Neural cell (in vitro differentiated cells): ENCODE results near the gene SFRP2. TPM values are rescaled to one million over a fixed set of nuclear protein-coding genes. Genes with fewer than 3 reads are reported as not detected.

Source experiments
- H2AFZ ChIP-seq: fragments of 200-600, 300-800 bp; sonication (generic), shearing (Covaris generic); 2 replicates; pipeline ENCODE4 v1.6.0; 2014; ENCODE audit warnings: low read depth, mild to moderate bottlenecking, antibody characterized with exemption, low read length, moderate library complexity
- H3F3A ChIP-seq: fragments of 200-600 bp; shearing (Covaris generic); 2 replicates; pipeline ENCODE4 v1.6.1; 2016; ENCODE audit warnings: mild to moderate bottlenecking, moderate library complexity, mixed read lengths, antibody characterized with exemption, low read length; ENCODE audit not compliant: insufficient read depth, poor library complexity, severe bottlenecking
- H3K27ac ChIP-seq: fragments of 200-600, 300-800 bp; sonication (generic), shearing (Covaris generic); 2 replicates; pipeline ENCODE4 v1.5.1; 2014; ENCODE audit warnings: mild to moderate bottlenecking, low read length, moderate library complexity
- H3K27me3 ChIP-seq: fragments of 300-800, 200-600 bp; sonication (generic), shearing (Covaris generic); 2 replicates; pipeline ENCODE4 v1.6.0; 2014; ENCODE audit warnings: mild to moderate bottlenecking, low read depth, low read length, moderate library complexity; ENCODE audit not compliant: insufficient read depth
- H3K36me3 ChIP-seq: fragments of 300-800, 200-600 bp; sonication (generic), shearing (Covaris generic); 2 replicates; pipeline ENCODE4 v1.5.1; 2014; ENCODE audit warnings: mild to moderate bottlenecking, antibody characterized with exemption, low read length, moderate library complexity; ENCODE audit not compliant: insufficient read depth
- H3K4me2 ChIP-seq: fragments of 300-800, 200-600 bp; sonication (generic), shearing (Covaris generic); 2 replicates; pipeline ENCODE4 v1.6.0; 2014; ENCODE audit warnings: mild to moderate bottlenecking, low read length
- H3K4me3 ChIP-seq: fragments of 300-800, 200-600 bp; sonication (generic), shearing (Covaris generic); 2 replicates; pipeline ENCODE4 v1.5.1; 2014; ENCODE audit warnings: mild to moderate bottlenecking, low read length, moderate library complexity
- H3K79me2 ChIP-seq: fragments of 200-600 bp; shearing (Covaris generic); replicated peaks from 2 replicates; pipeline ENCODE4 v1.6.0; 2014; ENCODE audit warnings: mild to moderate bottlenecking, low read length, moderate library complexity; ENCODE audit not compliant: insufficient read depth
- H3K9ac ChIP-seq: fragments of 300-800, 200-600 bp; sonication (generic), shearing (Covaris generic); 2 replicates; pipeline ENCODE4 v1.6.1; 2016; ENCODE audit warnings: mild to moderate bottlenecking, low read length, mixed read lengths
- H3K9me2 ChIP-seq: fragments of 200-600 bp; shearing (Covaris generic); 2 replicates; pipeline ENCODE4 v1.6.1; 2016; ENCODE audit warnings: mild to moderate bottlenecking, low read length, mixed read lengths; ENCODE audit not compliant: insufficient read depth
- H3K9me3 ChIP-seq: fragments of 200-600, 300-800 bp; sonication (generic), shearing (Covaris generic); 2 replicates; pipeline ENCODE4 v1.6.1; 2016; ENCODE audit warnings: mild to moderate bottlenecking, mixed run types, low read length, moderate library complexity, mixed read lengths
- H4K20me1 ChIP-seq: fragments of 200-600 bp; shearing (Covaris generic); 2 replicates; pipeline ENCODE4 v1.6.1; 2016; ENCODE audit warnings: mild to moderate bottlenecking, mixed run types; ENCODE audit not compliant: insufficient read depth
- EP300 ChIP-seq: fragments of 450-650 bp; conservative IDR thresholded peaks from 2 replicates; pipeline ENCODE4 v1.6.1; 2014; ENCODE audit warnings: antibody characterized with exemption, mild to moderate bottlenecking, moderate library complexity; ENCODE audit not compliant: poor library complexity, severe bottlenecking
- EZH2 ChIP-seq: fragments of 200-600, 300-800 bp; shearing (Covaris generic), sonication (generic); IDR thresholded peaks from 2 replicates; pipeline ENCODE4 v1.6.1; 2014; ENCODE audit warnings: antibody characterized with exemption, low read length, borderline replicate concordance, mild to moderate bottlenecking; ENCODE audit not compliant: insufficient read depth, poor library complexity, severe bottlenecking
- MXI1 ChIP-seq: fragments of 450-650 bp; conservative IDR thresholded peaks from 2 replicates; pipeline ENCODE4 v1.6.1; 2014; ENCODE audit warnings: antibody characterized with exemption, mild to moderate bottlenecking; ENCODE audit not compliant: poor library complexity, severe bottlenecking
- POLR2AphosphoS5 ChIP-seq: IDR thresholded peaks from 2 replicates; pipeline ENCODE4 v1.6.1; 2012
- RAD21 ChIP-seq: fragments of 450-650 bp; conservative IDR thresholded peaks from 2 replicates; pipeline ENCODE4 v1.6.1; 2014; ENCODE audit warnings: antibody characterized with exemption, mild to moderate bottlenecking, moderate library complexity
- SMC3 ChIP-seq: fragments of 450-650 bp; conservative IDR thresholded peaks from 2 replicates; pipeline ENCODE4 v1.6.1; 2014; ENCODE audit warnings: antibody characterized with exemption, mild to moderate bottlenecking, moderate library complexity; ENCODE audit not compliant: poor library complexity
- TAF1 ChIP-seq: IDR thresholded peaks from 2 replicates; pipeline ENCODE4 v1.6.1; 2012; ENCODE audit warnings: low read depth
- polyA plus RNA-seq: library from polyadenylated mRNA; depleted of rRNA; stranded (reverse); fragments of >200 nt; gene quantifications from 2 replicates; pipeline ENCODE4 v1.2.3, GENCODE V29; 2014
- TF ChIP-seq, protein P1 (sequence below): IDR thresholded peaks from 2 replicates; pipeline ENCODE4 v1.6.1; 2012; ENCODE audit warnings: borderline replicate concordance
- TF ChIP-seq, protein P2 (sequence below): fragments of 450-650 bp; IDR thresholded peaks from 2 replicates; pipeline ENCODE4 v1.5.1; 2014; ENCODE audit warnings: antibody characterized with exemption, mild to moderate bottlenecking, moderate library complexity; ENCODE audit not compliant: poor library complexity, severe bottlenecking

The SFRP2 gene
- polyA plus RNA-seq, 1 donor from 2014 or later: 0.51 TPM

- Histone ChIP-seq H3K36me3 (no peaks in the 10 kb centered on the region), H3K27me3 (peaks cover 57% of the 10 kb centered on the region), H3K9me2 (no peaks in the 10 kb centered on the region), H3K9me3 (no peaks in the 10 kb centered on the region), H3K4me2 (no peak overlapping the region), H3F3A (no peaks in the 10 kb centered on the region), H3K27ac (no peak overlapping the region), H3K79me2 (peaks cover 31% of the 10 kb centered on the region), H3K4me3 (peak overlapping the region; percentile 53), H3K9ac (no peak overlapping the region), H4K20me1 (no peaks in the 10 kb centered on the region), H2AFZ (no peak overlapping the region)
- TF ChIP-seq RAD21: peak; percentile 17
- TF ChIP-seq TAF1: no peak
- no peak for TF ChIP-seq POLR2AphosphoS5
Measured at GRCh38 chr4:153790962-153791551, 2.2 kb upstream of the SFRP2 start.

- no peak overlapping the region for H3K4me2 ChIP-seq
Measured at GRCh38 chr4:153790500-153790865, 1.6 kb upstream of the SFRP2 start.

More at GRCh38 chr4:153790500-153790865, 1.6 kb upstream of the SFRP2 start:
- Histone ChIP-seq H2AFZ (no peak overlapping the region), H3K9ac (no peak overlapping the region), H3K9me2 (no peaks in the 10 kb centered on the region), H3K36me3 (no peaks in the 10 kb centered on the region), H3K27me3 (peaks cover 57% of the 10 kb centered on the region), H3F3A (no peaks in the 10 kb centered on the region), H4K20me1 (no peaks in the 10 kb centered on the region), H3K79me2 (peaks cover 31% of the 10 kb centered on the region), H3K9me3 (no peaks in the 10 kb centered on the region), H3K4me3 (peak overlapping the region; percentile 53), H3K27ac (no peak overlapping the region)
- TF ChIP-seq POLR2AphosphoS5 (no peak), EP300 (no peak), EZH2 (no peak), TAF1 (no peak), SMC3 (no peak), MXI1 (no peak), RAD21 (no peak)
- TF ChIP-seq, protein P1, sequence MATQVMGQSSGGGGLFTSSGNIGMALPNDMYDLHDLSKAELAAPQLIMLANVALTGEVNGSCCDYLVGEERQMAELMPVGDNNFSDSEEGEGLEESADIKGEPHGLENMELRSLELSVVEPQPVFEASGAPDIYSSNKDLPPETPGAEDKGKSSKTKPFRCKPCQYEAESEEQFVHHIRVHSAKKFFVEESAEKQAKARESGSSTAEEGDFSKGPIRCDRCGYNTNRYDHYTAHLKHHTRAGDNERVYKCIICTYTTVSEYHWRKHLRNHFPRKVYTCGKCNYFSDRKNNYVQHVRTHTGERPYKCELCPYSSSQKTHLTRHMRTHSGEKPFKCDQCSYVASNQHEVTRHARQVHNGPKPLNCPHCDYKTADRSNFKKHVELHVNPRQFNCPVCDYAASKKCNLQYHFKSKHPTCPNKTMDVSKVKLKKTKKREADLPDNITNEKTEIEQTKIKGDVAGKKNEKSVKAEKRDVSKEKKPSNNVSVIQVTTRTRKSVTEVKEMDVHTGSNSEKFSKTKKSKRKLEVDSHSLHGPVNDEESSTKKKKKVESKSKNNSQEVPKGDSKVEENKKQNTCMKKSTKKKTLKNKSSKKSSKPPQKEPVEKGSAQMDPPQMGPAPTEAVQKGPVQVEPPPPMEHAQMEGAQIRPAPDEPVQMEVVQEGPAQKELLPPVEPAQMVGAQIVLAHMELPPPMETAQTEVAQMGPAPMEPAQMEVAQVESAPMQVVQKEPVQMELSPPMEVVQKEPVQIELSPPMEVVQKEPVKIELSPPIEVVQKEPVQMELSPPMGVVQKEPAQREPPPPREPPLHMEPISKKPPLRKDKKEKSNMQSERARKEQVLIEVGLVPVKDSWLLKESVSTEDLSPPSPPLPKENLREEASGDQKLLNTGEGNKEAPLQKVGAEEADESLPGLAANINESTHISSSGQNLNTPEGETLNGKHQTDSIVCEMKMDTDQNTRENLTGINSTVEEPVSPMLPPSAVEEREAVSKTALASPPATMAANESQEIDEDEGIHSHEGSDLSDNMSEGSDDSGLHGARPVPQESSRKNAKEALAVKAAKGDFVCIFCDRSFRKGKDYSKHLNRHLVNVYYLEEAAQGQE: no peak
- TF ChIP-seq, protein P2, sequence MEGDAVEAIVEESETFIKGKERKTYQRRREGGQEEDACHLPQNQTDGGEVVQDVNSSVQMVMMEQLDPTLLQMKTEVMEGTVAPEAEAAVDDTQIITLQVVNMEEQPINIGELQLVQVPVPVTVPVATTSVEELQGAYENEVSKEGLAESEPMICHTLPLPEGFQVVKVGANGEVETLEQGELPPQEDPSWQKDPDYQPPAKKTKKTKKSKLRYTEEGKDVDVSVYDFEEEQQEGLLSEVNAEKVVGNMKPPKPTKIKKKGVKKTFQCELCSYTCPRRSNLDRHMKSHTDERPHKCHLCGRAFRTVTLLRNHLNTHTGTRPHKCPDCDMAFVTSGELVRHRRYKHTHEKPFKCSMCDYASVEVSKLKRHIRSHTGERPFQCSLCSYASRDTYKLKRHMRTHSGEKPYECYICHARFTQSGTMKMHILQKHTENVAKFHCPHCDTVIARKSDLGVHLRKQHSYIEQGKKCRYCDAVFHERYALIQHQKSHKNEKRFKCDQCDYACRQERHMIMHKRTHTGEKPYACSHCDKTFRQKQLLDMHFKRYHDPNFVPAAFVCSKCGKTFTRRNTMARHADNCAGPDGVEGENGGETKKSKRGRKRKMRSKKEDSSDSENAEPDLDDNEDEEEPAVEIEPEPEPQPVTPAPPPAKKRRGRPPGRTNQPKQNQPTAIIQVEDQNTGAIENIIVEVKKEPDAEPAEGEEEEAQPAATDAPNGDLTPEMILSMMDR: no peak
